Hepatocyte (in vitro differentiated cells): ENCODE results near the gene SRP68. TPM values are rescaled to one million over a fixed set of nuclear protein-coding genes. Genes with fewer than 3 reads are reported as not detected.

Experiments used
- DNase-seq: peaks from one replicate; pipeline ENCODE4 v3.0.0-alpha.2; 2016; ENCODE audit warnings: low spot score
- H2AFZ ChIP-seq: fragments of 200-600 bp; sonication (generic); 2 replicates; pipeline ENCODE4 v1.6.0; 2016; ENCODE audit warnings: antibody characterized with exemption, mild to moderate bottlenecking
- H3K27ac ChIP-seq: fragments of 200-600 bp; sonication (generic); 2 replicates; pipeline ENCODE4 v1.5.1; 2016; ENCODE audit warnings: mild to moderate bottlenecking
- H3K27me3 ChIP-seq: fragments of 200-600 bp; sonication (generic); 2 replicates; pipeline ENCODE4 v1.6.1; 2016
- H3K36me3 ChIP-seq: fragments of 200-600 bp; sonication (generic); replicated peaks from 2 replicates; pipeline ENCODE4 v1.5.1; 2016; ENCODE audit warnings: low read depth; ENCODE audit not compliant: insufficient read depth
- H3K4me1 ChIP-seq: fragments of 200-600 bp; sonication (generic); 2 replicates; pipeline ENCODE4 v1.5.1; 2016; ENCODE audit warnings: mild to moderate bottlenecking, moderate library complexity; ENCODE audit not compliant: insufficient read depth
- H3K4me2 ChIP-seq: fragments of 200-600 bp; sonication (generic); 2 replicates; pipeline ENCODE4 v1.6.0; 2016
- H3K4me3 ChIP-seq: fragments of 200-600 bp; sonication (generic); 2 replicates; pipeline ENCODE4 v1.5.1; 2016; ENCODE audit warnings: mild to moderate bottlenecking
- H3K79me2 ChIP-seq: fragments of 200-600 bp; sonication (generic); 2 replicates; pipeline ENCODE4 v1.6.0; 2017; ENCODE audit warnings: mild to moderate bottlenecking
- H3K9me2 ChIP-seq: fragments of 200-600 bp; sonication (generic); replicated peaks from 2 replicates; pipeline ENCODE4 v1.6.0; 2017; ENCODE audit warnings: mild to moderate bottlenecking; ENCODE audit not compliant: insufficient read depth
- H3K9me3 ChIP-seq: fragments of 200-600 bp; sonication (generic); 2 replicates; pipeline ENCODE4 v1.5.1; 2016; ENCODE audit warnings: low read depth, mild to moderate bottlenecking
- H4K20me1 ChIP-seq: fragments of 200-600 bp; sonication (generic); 2 replicates; pipeline ENCODE4 v1.6.0; 2016; ENCODE audit warnings: mild to moderate bottlenecking; ENCODE audit not compliant: insufficient read depth, poor library complexity, severe bottlenecking
- EZH2 ChIP-seq: fragments of 200-600 bp; sonication (generic); IDR thresholded peaks from 2 replicates; pipeline ENCODE4 v1.6.1; 2016; ENCODE audit warnings: antibody characterized with exemption, mild to moderate bottlenecking, borderline replicate concordance
- EZH2phosphoT487 ChIP-seq: fragments of 200-600 bp; sonication (generic); IDR thresholded peaks from one replicate; pipeline ENCODE4 v1.6.1; 2018; ENCODE audit warnings: antibody characterized with exemption, mild to moderate bottlenecking, low read depth, moderate library complexity; ENCODE audit not compliant: unreplicated experiment, severe bottlenecking
- WGBS: methylation state at CpG from one replicate; pipeline ENCODE4 v1.1.6; 2016; ENCODE audit warnings: low lambda C conversion rate; ENCODE audit errors: missing lambda C conversion rate; 5-methylcytosine and 5-hydroxymethylcytosine counted together
- polyA plus RNA-seq: library from polyadenylated mRNA; unstranded; fragments of >200 nt; fragmentation: Nextera tagmentation; extraction: Ambion mirVana; gene quantifications from 2 replicates; pipeline ENCODE4 v1.2.1, GENCODE V29; 2016
- total RNA-seq: library from RNA; depleted of rRNA; stranded (reverse); fragments of >200 nt; gene quantifications from 2 replicates; pipeline ENCODE4 v1.2.3, GENCODE V29; 2014
- TF ChIP-seq, protein P1 (sequence below): fragments of 200-600 bp; sonication (generic); IDR thresholded peaks from 2 replicates; pipeline ENCODE4 v1.5.1; 2016; ENCODE audit warnings: antibody characterized with exemption, mild to moderate bottlenecking; ENCODE audit not compliant: poor library complexity

SRP68 gene
- total and polyA plus RNA-seq, 2 experiments from 2014 or later: 41.2 to 70.1 TPM

DNA sequence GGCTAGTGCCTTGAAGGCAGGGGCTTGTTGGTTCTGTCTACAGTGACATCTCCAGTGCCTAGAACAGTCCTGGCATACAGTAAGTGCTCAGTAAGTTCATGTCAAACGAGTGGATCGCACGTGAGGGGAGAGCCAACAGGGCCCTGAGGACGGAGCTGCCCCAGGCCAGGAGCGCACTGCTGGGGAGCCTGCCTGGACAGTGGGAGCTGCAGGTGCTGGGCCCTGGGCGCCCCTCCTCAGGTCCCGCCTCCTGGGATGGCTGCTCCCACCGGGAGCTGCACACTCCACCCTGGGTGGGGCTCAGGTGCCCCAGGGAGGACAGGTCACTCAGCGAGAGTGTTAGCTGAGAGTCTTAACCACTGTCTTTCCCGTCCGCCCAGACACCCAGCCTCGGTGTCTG, 47.0 kb downstream of the SRP68 start:
- Histone ChIP-seq H4K20me1 (no peaks in the 10 kb centered on the region), H3K9me2 (no peaks in the 10 kb centered on the region), H3K4me3 (no peak overlapping the region), H3K79me2 (no peaks in the 10 kb centered on the region), H3K36me3 (no peaks in the 10 kb centered on the region), H3K4me1 (peaks cover 11% of the 10 kb centered on the region), H3K9me3 (no peaks in the 10 kb centered on the region), H3K4me2 (no peak overlapping the region), H3K27ac (no peak overlapping the region), H3K27me3 (no peaks in the 10 kb centered on the region), H2AFZ (no peak overlapping the region)
- no peak for DNase-seq
- TF ChIP-seq EZH2: no peak
- TF ChIP-seq EZH2phosphoT487: no peak
- TF ChIP-seq, protein P1, sequence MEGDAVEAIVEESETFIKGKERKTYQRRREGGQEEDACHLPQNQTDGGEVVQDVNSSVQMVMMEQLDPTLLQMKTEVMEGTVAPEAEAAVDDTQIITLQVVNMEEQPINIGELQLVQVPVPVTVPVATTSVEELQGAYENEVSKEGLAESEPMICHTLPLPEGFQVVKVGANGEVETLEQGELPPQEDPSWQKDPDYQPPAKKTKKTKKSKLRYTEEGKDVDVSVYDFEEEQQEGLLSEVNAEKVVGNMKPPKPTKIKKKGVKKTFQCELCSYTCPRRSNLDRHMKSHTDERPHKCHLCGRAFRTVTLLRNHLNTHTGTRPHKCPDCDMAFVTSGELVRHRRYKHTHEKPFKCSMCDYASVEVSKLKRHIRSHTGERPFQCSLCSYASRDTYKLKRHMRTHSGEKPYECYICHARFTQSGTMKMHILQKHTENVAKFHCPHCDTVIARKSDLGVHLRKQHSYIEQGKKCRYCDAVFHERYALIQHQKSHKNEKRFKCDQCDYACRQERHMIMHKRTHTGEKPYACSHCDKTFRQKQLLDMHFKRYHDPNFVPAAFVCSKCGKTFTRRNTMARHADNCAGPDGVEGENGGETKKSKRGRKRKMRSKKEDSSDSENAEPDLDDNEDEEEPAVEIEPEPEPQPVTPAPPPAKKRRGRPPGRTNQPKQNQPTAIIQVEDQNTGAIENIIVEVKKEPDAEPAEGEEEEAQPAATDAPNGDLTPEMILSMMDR: no peak
- 87% methylated on average over 12 of the region's 12 CpGs for WGBS

DNA sequence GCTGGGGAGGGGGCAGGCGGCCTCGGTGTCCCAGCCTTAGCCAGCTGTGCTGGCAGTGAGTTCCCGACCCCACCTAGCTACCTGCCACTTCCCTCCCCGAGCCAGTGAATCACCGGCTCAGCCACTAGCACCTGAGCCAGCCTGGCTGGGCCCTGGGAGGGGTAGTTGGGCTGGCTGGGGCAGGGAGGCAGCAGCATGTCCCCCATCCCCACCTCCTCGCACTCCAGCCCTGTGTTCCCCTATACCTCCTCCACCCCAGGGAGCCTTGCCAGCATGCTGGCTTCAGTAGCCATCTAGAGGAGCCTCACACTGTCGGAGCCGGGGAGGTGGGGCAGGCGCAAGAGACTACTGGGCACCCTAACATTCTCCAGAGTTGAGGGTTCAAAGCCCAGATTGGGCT, 48.0 kb downstream of the SRP68 start:
- DNase-seq: no peak
- TF ChIP-seq, protein P1: no peak
- no peak for TF ChIP-seq EZH2
- no peak for TF ChIP-seq EZH2phosphoT487
- Histone ChIP-seq H3K27ac (no peak overlapping the region), H3K4me3 (no peak overlapping the region), H3K4me1 (peaks cover 6% of the 10 kb centered on the region), H3K36me3 (no peaks in the 10 kb centered on the region), H3K4me2 (no peak overlapping the region), H3K27me3 (no peaks in the 10 kb centered on the region), H3K79me2 (no peaks in the 10 kb centered on the region), H4K20me1 (no peaks in the 10 kb centered on the region), H2AFZ (no peak overlapping the region), H3K9me2 (no peaks in the 10 kb centered on the region), H3K9me3 (no peaks in the 10 kb centered on the region)
- WGBS: 88% methylated on average over 9 of the region's 9 CpGs

DNA sequence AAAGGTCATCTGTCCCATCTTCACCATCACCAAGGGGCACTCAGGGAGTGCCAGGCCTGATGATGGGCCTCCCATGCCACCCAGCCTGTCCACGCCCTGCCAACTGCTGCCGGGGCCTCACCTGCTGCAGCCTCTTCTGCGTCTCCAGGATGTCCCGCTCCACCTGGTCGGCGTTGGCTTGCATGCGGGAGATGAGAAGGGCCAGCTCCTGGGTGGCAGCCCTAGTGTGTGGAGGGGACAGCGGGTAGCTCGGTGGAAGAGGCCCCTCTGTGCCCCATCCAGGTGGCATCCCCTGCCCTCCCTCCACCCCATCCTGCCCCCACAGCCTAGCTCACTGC, 48.4 kb downstream of the SRP68 start:
- H3K4me3 ChIP-seq: no peak overlapping the region
- peaks cover 2% of the 10 kb centered on the region for H3K4me1 ChIP-seq
- WGBS: 94% methylated on average over 9 of the region's 9 CpGs
- H4K20me1 ChIP-seq: no peaks in the 10 kb centered on the region
- no peaks in the 10 kb centered on the region for H3K27me3 ChIP-seq
- H3K27ac ChIP-seq: no peak overlapping the region
- no peaks in the 10 kb centered on the region for H3K9me3 ChIP-seq
- H3K36me3 ChIP-seq: no peaks in the 10 kb centered on the region
- no peak overlapping the region for H2AFZ ChIP-seq
- no peaks in the 10 kb centered on the region for H3K9me2 ChIP-seq
- no peaks in the 10 kb centered on the region for H3K79me2 ChIP-seq
- no peak for DNase-seq
- TF ChIP-seq, protein P1: no peak
- TF ChIP-seq EZH2: no peak
- no peak for TF ChIP-seq EZH2phosphoT487
- H3K4me2 ChIP-seq: no peak overlapping the region
